Gastroesophageal sphincter (tissue), 4 donors: ENCODE measurements around the gene ACSF3. TPM values are rescaled to one million over a fixed set of nuclear protein-coding genes. Genes with fewer than 3 reads are reported as not detected.

Experiments
- ATAC-seq: fragments of 150-250 bp; one replicate; pipeline ENCODE4 v1.9.1; 2016; ENCODE audit warnings: mild to moderate bottlenecking, moderate library complexity
- H3K27ac ChIP-seq, 4 donors: fragments of 200-600 bp; sonication (generic) in 3 of 4; 1 replicate in 3 of 4; 2 replicates in 1 of 4; pipeline ENCODE4 v1.5.1; 2016 to 2019
- H3K27me3 ChIP-seq: fragments of 200-600 bp; sonication (generic); one replicate; pipeline ENCODE4 v1.5.1; 2019
- H3K36me3 ChIP-seq, 2 donors: fragments of 200-600 bp; sonication (generic); one replicate each; pipeline ENCODE4 v1.5.1; 2019; ENCODE audit warnings: control low read depth in 1 of 2
- H3K4me1 ChIP-seq, 3 donors: fragments of 200-600 bp; sonication (generic); 1 replicate in 2 of 3; 2 replicates in 1 of 3; pipeline ENCODE4 v1.5.1; 2016 to 2019; ENCODE audit warnings: control low read depth in 2 of 3
- H3K4me3 ChIP-seq, 2 donors: fragments of 200-600 bp; sonication (generic); one replicate each; pipeline ENCODE4 v1.5.1; 2019; ENCODE audit warnings: mild to moderate bottlenecking in 1 of 2, moderate library complexity in 1 of 2
- H3K9me3 ChIP-seq, 3 donors: fragments of 200-600 bp; sonication (generic); one replicate each; pipeline ENCODE4 v1.5.1; 2017 to 2019; ENCODE audit warnings: control low read depth in 2 of 3
- EP300 ChIP-seq: sonication (generic); formaldehyde crosslinking; IDR thresholded peaks from one replicate; pipeline ENCODE4 v1.6.1; 2017; ENCODE audit warnings: antibody characterized with exemption, mild to moderate bottlenecking
- POLR2A ChIP-seq, 2 donors: fragments of 450-650 bp; IDR thresholded peaks; one replicate each; pipeline ENCODE4 v1.6.1; 2017; ENCODE audit warnings: antibody characterized with exemption in 2 of 2, mild to moderate bottlenecking in 2 of 2, moderate library complexity in 1 of 2
- POLR2AphosphoS5 ChIP-seq: sonication (generic); formaldehyde crosslinking; IDR thresholded peaks from one replicate; pipeline ENCODE4 v1.6.1; 2017; ENCODE audit warnings: antibody characterized with exemption
- WGBS, 2 donors: methylation state at CpG; one replicate each; pipeline ENCODE4 v1.1.5; 2018; ENCODE audit warnings: low coverage in 1 of 2; 5-methylcytosine and 5-hydroxymethylcytosine counted together
- total RNA-seq, 4 donors: library from RNA; depleted of rRNA; stranded (reverse); fragments of >200 nt; gene quantifications; one replicate each; pipeline ENCODE4 v1.1.0, GENCODE V29; 2016
- TF ChIP-seq, protein P1 (sequence below), 4 experiments: fragments of 200-600 bp in 2 of 4; fragments of 450-650 bp in 2 of 4; sonication (generic) in 1 of 4; IDR thresholded peaks; one replicate each; pipeline ENCODE4 v1.5.1; 2017 to 2019; ENCODE audit warnings: antibody characterized with exemption in 4 of 4, mild to moderate bottlenecking in 2 of 4, moderate library complexity in 2 of 4

Gene ACSF3
- total RNA-seq, 4 donors from 2014 or later, result 14.5 to 33.8 (median 28.8) TPM

DNA sequence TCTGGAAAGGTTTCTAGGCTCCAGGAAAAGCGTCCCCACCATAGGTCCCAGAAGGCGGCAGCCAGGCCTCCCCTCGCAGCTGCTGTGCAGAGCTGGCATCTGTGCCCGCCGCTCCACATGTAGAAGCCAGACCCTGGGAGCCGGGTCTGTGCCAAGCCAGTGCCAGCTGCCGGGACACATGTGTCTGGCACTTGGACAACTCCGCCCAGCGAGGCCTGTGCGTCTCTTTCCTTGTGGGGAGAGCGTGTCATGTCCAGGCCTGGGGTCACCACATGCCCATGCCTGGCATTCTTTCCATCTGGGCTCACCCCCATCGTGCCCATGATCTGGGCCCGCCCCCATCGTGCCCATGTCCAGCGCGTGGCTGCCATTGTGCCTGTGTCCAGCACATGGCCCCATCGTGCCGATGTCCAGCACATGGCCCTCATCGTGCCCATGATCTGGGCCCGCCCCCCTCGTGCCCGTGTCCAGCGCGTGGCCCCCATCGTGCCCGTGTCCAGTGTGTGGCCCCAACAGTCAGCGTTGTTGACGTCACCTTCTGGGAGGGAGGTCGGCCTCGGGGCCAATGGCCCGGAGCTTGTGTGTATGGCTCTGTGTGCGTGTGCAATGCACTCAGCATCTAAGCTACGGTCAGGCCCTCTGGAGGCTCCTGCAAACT lies 13.3 kb upstream of the ACSF3 start:
- no peak overlapping the region for H3K4me3 ChIP-seq
- peaks cover 20% of the 10 kb centered on the region for H3K27me3 ChIP-seq
- no peak for TF ChIP-seq POLR2A (IDR thresholded peaks at IDR 0.05)
- no peak for TF ChIP-seq POLR2AphosphoS5
- no peak for ATAC-seq
- H3K9me3 ChIP-seq, result no peaks in the 10 kb centered on the region
- 75 to 86% methylated on average over 12 to 14 of the region's 33 CpGs for WGBS, 2 donors
- no peaks in the 10 kb centered on the region for H3K4me1 ChIP-seq
- no peaks in the 10 kb centered on the region for H3K36me3 ChIP-seq
- no peak overlapping the region for H3K27ac ChIP-seq

DNA sequence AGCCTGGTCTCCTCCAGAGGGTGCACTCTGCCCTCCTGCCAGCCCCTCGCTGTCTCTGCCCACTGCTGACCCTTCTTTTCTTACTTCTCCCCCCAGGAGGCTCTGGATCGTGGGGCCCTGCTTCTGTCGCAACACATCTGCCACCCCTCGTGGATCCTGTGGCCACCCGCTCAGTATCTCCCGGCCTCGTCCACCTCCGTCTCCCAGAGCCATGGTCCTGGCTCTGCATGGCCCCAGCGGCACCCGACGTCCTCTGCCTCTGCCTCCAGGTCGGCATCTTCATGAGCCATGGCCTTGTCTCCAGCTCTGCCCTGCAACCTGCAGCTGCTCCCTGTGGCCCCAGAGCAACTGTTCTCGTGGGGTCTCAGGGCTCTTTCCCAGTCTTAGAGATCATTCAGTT lies 12.1 kb upstream of the ACSF3 start:
- H3K27me3 ChIP-seq, result peaks cover 32% of the 10 kb centered on the region
- no peaks in the 10 kb centered on the region for H3K36me3 ChIP-seq
- no peak overlapping the region for H3K27ac ChIP-seq
- H3K4me1 ChIP-seq, result no peaks in the 10 kb centered on the region
- no peak for TF ChIP-seq EP300
- TF ChIP-seq, protein P1, sequence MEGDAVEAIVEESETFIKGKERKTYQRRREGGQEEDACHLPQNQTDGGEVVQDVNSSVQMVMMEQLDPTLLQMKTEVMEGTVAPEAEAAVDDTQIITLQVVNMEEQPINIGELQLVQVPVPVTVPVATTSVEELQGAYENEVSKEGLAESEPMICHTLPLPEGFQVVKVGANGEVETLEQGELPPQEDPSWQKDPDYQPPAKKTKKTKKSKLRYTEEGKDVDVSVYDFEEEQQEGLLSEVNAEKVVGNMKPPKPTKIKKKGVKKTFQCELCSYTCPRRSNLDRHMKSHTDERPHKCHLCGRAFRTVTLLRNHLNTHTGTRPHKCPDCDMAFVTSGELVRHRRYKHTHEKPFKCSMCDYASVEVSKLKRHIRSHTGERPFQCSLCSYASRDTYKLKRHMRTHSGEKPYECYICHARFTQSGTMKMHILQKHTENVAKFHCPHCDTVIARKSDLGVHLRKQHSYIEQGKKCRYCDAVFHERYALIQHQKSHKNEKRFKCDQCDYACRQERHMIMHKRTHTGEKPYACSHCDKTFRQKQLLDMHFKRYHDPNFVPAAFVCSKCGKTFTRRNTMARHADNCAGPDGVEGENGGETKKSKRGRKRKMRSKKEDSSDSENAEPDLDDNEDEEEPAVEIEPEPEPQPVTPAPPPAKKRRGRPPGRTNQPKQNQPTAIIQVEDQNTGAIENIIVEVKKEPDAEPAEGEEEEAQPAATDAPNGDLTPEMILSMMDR (IDR thresholded peaks at IDR 0.05), result no peak
- no peak for TF ChIP-seq POLR2A (IDR thresholded peaks at IDR 0.05)
- no peak for TF ChIP-seq POLR2AphosphoS5
- H3K9me3 ChIP-seq, result no peaks in the 10 kb centered on the region
- 46% methylated on average over 2 of the region's 13 CpGs; no CpG with 5 or more reads in 1 of the 2 donors for WGBS, 2 donors
- ATAC-seq, result no peak
- H3K4me3 ChIP-seq, result no peak overlapping the region

DNA sequence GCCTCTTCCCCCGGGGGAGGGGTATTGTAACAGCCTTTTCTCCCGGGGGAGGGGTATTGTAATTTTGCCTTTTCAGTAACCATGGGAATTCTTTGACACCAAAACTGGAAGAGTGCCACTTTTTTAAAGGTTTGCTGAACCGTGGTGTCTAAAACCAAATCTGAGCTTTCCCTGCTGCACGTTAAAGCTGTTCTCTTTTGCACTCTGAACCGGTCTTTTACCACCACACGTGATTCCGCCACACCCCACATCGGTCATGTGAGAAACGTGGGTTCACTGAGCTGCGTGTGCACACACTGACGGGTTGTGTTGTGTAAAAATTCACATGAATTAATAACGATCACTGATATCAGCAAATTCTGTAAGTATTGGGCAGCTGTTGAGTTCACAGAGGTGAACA lies 9.2 kb upstream of the ACSF3 start:
- WGBS, 2 donors, result 62 to 72% methylated on average over 8 to 10 of the region's 12 CpGs
- no peak for ATAC-seq
- H3K4me3 ChIP-seq, result no peak overlapping the region
- H3K36me3 ChIP-seq, result no peaks in the 10 kb centered on the region
- peaks cover 60% of the 10 kb centered on the region for H3K27me3 ChIP-seq
- H3K4me1 ChIP-seq, result no peaks in the 10 kb centered on the region
- no peak overlapping the region for H3K27ac ChIP-seq
- no peak for TF ChIP-seq EP300
- TF ChIP-seq POLR2AphosphoS5, result no peak
- TF ChIP-seq, protein P1 (IDR thresholded peaks at IDR 0.05), result no peak
- no peak for TF ChIP-seq POLR2A (IDR thresholded peaks at IDR 0.05)
- H3K9me3 ChIP-seq, result no peaks in the 10 kb centered on the region

DNA sequence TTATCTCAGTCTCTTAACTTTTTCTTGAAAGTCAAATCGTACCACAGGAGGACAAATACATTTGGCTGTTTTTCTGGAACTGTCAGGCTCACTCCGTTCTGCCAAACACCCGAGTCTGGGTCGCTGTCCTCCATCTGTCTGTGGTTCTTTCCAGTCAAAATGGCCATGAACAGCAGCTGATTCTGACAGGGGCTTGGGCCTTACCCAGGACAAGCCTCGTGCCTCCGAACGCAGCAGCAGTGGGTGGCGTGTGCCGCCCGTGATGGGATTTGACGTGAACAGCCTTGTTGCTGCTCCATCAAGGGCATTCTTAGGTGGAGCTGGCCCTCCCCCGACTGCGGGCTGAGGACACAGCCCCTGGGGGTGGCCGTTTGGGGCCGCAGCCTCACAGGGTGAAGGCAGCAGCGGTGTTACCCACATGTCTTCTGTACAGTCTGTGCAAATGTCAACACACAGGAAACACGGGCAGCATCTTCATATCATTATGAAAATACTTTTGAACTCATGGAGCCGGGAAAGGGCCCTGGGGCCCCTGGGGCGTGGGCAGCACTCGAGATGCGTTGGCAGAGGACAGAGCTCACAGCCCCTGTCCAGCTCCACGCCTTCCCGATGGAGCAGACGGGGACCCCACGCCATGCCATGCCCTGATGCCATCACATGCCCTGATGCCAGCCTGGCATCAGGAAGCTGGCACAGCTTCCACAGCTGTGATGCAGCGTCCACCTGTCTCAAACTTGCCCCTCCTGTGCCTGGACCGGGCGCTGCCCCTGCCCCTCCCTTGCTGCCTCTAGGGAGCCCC lies 8.6 kb upstream of the ACSF3 start:
- Histone ChIP-seq H3K4me3 (no peak overlapping the region), H3K4me1 (no peaks in the 10 kb centered on the region), H3K27me3 (peaks cover 66% of the 10 kb centered on the region), H3K36me3 (no peaks in the 10 kb centered on the region), H3K9me3 (no peaks in the 10 kb centered on the region), H3K27ac (no peak overlapping the region)
- 69 to 100% methylated on average over 1 to 4 of the region's 28 CpGs for WGBS, 2 donors
- no peak for ATAC-seq
- TF ChIP-seq, protein P1 (IDR thresholded peaks at IDR 0.05), result no peak
- TF ChIP-seq POLR2AphosphoS5 (no peak), EP300 (no peak), POLR2A (IDR thresholded peaks at IDR 0.05) (no peak)

DNA sequence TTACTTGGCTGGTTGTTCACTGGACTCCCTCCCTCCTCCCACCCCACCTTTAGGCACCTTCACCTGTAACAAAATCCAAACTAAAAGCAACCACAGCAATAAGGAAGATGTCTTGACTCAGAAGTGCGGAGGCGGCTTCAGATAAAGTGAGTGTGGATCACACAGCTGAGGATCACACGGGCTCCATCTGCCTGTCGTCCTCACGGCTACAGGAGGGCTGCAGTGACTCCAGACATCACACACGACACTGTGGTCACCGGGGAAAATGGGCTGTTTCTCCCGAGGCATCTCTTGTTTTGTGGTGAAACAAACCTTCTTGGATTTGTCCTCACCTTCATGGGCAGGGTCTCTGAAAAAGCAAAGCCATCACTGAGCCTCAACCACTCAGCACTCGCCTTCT lies 7.9 kb upstream of the ACSF3 start:
- no peak for ATAC-seq
- H3K27ac ChIP-seq, result no peak overlapping the region
- peaks cover 73% of the 10 kb centered on the region for H3K27me3 ChIP-seq

More for the DNA sequence above, 7.9 kb upstream of the ACSF3 start:
- no peaks in the 10 kb centered on the region for H3K9me3 ChIP-seq
- H3K4me3 ChIP-seq, result no peak overlapping the region
- WGBS, 2 donors, result 74 to 83% methylated on average over 2 to 9 of the region's 9 CpGs
- H3K4me1 ChIP-seq, result no peaks in the 10 kb centered on the region
- TF ChIP-seq POLR2A (IDR thresholded peaks at IDR 0.05), result no peak
- no peak for TF ChIP-seq POLR2AphosphoS5
- TF ChIP-seq, protein P1 (IDR thresholded peaks at IDR 0.05), result no peak
- TF ChIP-seq EP300, result no peak
- H3K36me3 ChIP-seq, result no peaks in the 10 kb centered on the region
